NK-92 treated with Interleukin-12 subunit alpha and Interleukin-12 subunit beta, amount 100 ng/mL, for 24 hours (cell line): ENCODE data around the gene TBC1D8B.

Experiments used
- DNase-seq: peaks from one replicate; lab custom pipeline; 2025; lab: John Stamatoyannopoulos, UW

The TBC1D8B gene

GRCh38 chrX:106898462-106898861 lies 96.0 kb downstream of the TBC1D8B start:
- DNase-seq = no peak

- DNase-seq = no peak
Measured at GRCh38 chrX:106899276-106899675, 96.8 kb downstream of the TBC1D8B start.

- no peak for DNase-seq
Measured at GRCh38 chrX:106899841-106900240, 97.4 kb downstream of the TBC1D8B start.

- DNase-seq = no peak
Measured at GRCh38 chrX:106901341-106901740, 98.9 kb downstream of the TBC1D8B start.

DNA sequence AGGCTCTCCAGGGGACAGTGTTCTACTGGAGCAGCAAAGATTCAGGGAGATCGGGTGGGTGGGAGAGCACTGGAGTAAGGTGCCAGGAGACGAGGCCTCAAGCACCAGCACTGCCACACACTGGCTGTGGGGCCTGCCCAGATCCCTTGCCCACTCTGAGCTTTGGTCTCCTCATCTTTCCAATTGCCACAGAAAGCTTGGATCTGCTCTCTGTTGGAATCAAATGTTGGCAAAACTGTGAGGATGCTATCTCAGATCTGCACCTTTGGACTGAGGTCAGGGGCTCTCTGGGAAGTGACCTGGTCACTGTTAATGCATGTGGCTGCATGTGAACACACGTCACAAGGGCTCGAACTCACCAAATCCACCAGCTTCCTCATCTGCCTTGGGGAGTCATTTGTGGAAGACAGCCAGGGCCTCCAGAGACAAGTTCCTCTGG lies 99.3 kb downstream of the TBC1D8B start:
- no peak for DNase-seq

GRCh38 chrX:106902684-106903083 lies 100.2 kb downstream of the TBC1D8B start:
- DNase-seq = no peak

GRCh38 chrX:106903291-106903824 lies 100.9 kb downstream of the TBC1D8B start, which contains the start of gene RIPPLY1:
Gene RIPPLY1 (minus strand): TSS chrX:106903341. CDS start chrX:106903287, 54 bp downstream.
- no peak for DNase-seq

- DNase-seq = no peak
Measured at GRCh38 chrX:106903856-106904528, 101.5 kb downstream of the TBC1D8B start.

GRCh38 chrX:106905064-106905708 lies 102.7 kb downstream of the TBC1D8B start:
- DNase-seq = no peak

DNA sequence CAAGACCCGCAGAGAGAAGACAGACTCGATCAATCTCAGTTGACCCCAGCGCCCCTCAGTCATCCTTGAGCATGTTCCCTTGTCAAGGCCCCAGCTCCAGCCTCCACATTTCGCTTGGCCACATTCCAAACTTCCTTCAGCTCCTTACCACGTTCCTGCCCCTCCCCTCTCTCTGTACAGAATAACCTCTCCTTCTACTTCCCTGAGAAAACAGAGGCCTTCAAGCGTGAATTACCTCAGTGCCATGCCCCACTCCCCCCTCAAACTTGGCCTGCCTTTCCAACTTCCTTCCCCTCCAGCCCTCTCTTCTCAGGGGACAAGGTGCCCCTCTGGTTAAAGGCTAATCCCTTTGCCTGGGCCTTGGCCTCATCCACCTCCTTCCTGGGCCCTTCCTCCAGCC lies 103.9 kb downstream of the TBC1D8B start:
- no peak for DNase-seq

DNA sequence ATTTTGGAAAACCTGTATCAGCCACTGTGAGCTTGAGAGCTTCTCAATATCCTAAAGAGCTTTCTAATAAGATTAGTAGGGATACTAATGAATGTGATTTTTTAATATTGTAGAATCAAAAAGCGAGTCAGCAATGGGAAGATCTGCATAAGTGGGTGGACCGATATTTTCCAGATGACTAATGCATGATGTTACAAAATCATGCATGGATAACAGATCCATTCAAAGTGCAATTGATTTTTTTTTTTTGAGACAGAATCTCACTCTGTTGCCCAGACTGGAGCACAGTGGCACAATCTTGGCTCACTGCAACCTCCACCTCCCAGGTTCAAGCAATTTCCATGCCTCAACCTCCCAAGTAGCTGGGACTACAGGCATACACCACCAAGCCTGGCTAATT lies 110.4 kb downstream of the TBC1D8B start:
- no peak for DNase-seq

GRCh38 chrX:106917830-106918500 lies 115.5 kb downstream of the TBC1D8B start:
- no peak for DNase-seq

GRCh38 chrX:106919932-106920452 lies 117.5 kb downstream of the TBC1D8B start, which contains the start of gene CLDN2:
Gene CLDN2 (plus strand): TSS chrX:106920402. CDS start chrX:106928229, 7,827 bp downstream.
- DNase-seq = no peak

DNA sequence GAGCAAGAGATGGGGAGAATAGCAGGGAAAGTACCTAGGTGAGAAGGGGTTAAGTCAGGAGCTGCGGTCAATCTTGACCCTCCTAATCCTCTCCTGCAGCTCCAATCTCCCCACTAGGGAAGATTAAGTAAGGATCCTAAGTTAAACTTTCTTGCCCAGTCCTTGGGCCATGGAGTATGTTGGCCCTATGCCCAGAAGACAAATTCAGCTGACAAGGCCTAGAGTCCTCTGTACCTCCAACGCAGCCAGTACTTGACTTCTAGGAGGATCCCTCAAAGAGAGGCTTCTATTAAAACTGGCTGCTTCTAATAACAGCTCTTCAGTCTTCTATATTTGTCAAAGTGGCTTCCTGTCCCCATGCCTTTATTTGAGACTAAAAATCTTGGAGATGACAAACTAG lies 119.2 kb downstream of the TBC1D8B start:
- DNase-seq = no peak
